ENCODE data around the gene FAM216B.
"Not testable (repeated sequence)": the region's sequence is repeated elsewhere in the genome, so short reads cannot be mapped to it uniquely, and the experiment has no call there.

The FAM216B gene

GRCh38 chr13:42788601-42789000 is 7.2 kb downstream of the FAM216B start:
- DNase-seq: no peak

GRCh38 chr13:42792154-42792553 is 10.8 kb downstream of the FAM216B start:
- DNase-seq: no peak

- DNase-seq: no peak
These were observed 13.3 kb downstream of the FAM216B start for GRCh38 chr13:42794577-42795275.

- no peak for DNase-seq
These were observed 14.3 kb downstream of the FAM216B start for GRCh38 chr13:42795666-42796065.

GRCh38 chr13:42796747-42797356 is 15.5 kb downstream of the FAM216B start:
- DNase-seq: no peak

- no peak for DNase-seq
These were observed 16.7 kb downstream of the FAM216B start for GRCh38 chr13:42798118-42798517.

- no peak for DNase-seq
These were observed 18.8 kb downstream of the FAM216B start for GRCh38 chr13:42800109-42800643.

- DNase-seq: no peak
These were observed 22.3 kb downstream of the FAM216B start for GRCh38 chr13:42803563-42804204.

- no peak for DNase-seq
These were observed 23.0 kb downstream of the FAM216B start for GRCh38 chr13:42804244-42804874.

- no peak for DNase-seq
These were observed 25.9 kb downstream of the FAM216B start for GRCh38 chr13:42807241-42807640.

GRCh38 chr13:42807866-42808265 is 26.5 kb downstream of the FAM216B start:
- no peak for DNase-seq

- DNase-seq: peak; percentile 12
These were observed 27.1 kb downstream of the FAM216B start for GRCh38 chr13:42808341-42808940.

GRCh38 chr13:42812316-42812715 is 30.9 kb downstream of the FAM216B start:
- DNase-seq: no peak

GRCh38 chr13:42814868-42815267 is 33.5 kb downstream of the FAM216B start:
- DNase-seq: no peak

- DNase-seq: no peak
These were observed 34.3 kb downstream of the FAM216B start for GRCh38 chr13:42815681-42816080.

- no peak for DNase-seq
These were observed 35.2 kb downstream of the FAM216B start for GRCh38 chr13:42816538-42816937.

GRCh38 chr13:42819687-42820086 is 38.3 kb downstream of the FAM216B start:
- DNase-seq: not testable (repeated sequence)

GRCh38 chr13:42820451-42820850 is 39.1 kb downstream of the FAM216B start:
- DNase-seq: no peak

- DNase-seq: no peak
These were observed 40.1 kb downstream of the FAM216B start for GRCh38 chr13:42821437-42821836.

GRCh38 chr13:42832341-42833096 is 51.1 kb downstream of the FAM216B start:
- DNase-seq: no peak

GRCh38 chr13:42834946-42835345 is 53.6 kb downstream of the FAM216B start:
- DNase-seq: no peak
